Activated naive CD8-positive, alpha-beta T cell (primary cell): ENCODE data around the gene PDZD4.

Experiments
- H3K27ac Mint-ChIP-seq: one replicate; pipeline ENCODE4 v1.8.0; 2021; ENCODE audit warnings: mixed read lengths
- H3K27me3 Mint-ChIP-seq: one replicate; pipeline ENCODE4 v1.8.0; 2021; ENCODE audit warnings: mixed read lengths
- H3K36me3 Mint-ChIP-seq: one replicate; pipeline ENCODE4 v1.8.0; 2021; ENCODE audit warnings: mixed read lengths
- H3K4me1 Mint-ChIP-seq: one replicate; pipeline ENCODE4 v1.8.0; 2021; ENCODE audit warnings: low read depth, mixed read lengths
- H3K4me3 Mint-ChIP-seq: one replicate; pipeline ENCODE4 v1.8.0; 2021; ENCODE audit warnings: mild to moderate bottlenecking, mixed read lengths
- H3K9me3 Mint-ChIP-seq: one replicate; pipeline ENCODE4 v1.8.0; 2021; ENCODE audit warnings: low read depth, mixed read lengths

PDZD4 gene

DNA sequence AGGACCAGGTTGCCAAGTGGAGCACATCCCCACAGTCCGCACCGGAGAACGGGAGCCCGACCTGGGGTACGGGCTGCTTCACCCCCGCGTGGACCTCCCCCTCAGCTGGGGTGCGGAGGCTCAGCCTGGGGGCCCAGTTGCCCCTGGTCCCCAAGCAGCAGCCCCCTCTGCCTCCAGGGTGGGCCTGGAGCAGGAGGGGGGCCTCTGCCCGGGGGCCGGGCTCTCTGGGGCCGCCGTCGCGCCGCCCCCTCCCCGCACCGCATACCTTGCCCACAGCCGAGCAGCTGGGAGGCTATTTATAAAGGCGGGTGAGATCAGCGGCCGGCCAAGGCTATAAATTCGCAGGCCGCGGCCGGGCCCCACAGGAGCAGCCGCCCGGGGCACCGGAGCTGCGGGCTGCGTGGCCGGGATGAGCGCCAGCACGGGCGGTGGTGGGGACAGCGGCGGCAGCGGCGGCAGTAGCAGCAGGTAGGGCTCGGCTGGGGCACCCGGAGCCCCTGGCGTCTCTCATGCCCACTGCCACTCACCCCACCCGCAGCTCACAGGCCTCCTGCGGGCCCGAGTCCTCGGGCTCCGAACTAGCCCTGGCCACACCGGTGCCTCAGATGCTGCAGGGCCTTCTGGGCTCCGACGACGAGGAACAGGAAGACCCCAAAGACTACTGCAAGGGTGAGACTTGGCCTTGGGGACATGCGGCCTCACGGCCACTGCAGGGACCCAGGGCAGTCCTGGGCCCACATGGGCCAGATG is 49.5 kb downstream of the PDZD4 start, which contains the start of gene SRPK3:
SRPK3 (plus strand) TSS at position 364 of the 750 bp plus-strand sequence; CDS start at position 410, 46 bp downstream.
- Mint-ChIP-seq H3K9me3 (no peaks in the 10 kb centered on the region), H3K27ac (no peak within 1 kb of the TSS), H3K27me3 (no peaks in the 10 kb centered on the region), H3K4me3 (no peak within 1 kb of the TSS), H3K4me1 (peaks cover 3% of the 10 kb centered on the region), H3K36me3 (no peaks in the 10 kb centered on the region)

DNA sequence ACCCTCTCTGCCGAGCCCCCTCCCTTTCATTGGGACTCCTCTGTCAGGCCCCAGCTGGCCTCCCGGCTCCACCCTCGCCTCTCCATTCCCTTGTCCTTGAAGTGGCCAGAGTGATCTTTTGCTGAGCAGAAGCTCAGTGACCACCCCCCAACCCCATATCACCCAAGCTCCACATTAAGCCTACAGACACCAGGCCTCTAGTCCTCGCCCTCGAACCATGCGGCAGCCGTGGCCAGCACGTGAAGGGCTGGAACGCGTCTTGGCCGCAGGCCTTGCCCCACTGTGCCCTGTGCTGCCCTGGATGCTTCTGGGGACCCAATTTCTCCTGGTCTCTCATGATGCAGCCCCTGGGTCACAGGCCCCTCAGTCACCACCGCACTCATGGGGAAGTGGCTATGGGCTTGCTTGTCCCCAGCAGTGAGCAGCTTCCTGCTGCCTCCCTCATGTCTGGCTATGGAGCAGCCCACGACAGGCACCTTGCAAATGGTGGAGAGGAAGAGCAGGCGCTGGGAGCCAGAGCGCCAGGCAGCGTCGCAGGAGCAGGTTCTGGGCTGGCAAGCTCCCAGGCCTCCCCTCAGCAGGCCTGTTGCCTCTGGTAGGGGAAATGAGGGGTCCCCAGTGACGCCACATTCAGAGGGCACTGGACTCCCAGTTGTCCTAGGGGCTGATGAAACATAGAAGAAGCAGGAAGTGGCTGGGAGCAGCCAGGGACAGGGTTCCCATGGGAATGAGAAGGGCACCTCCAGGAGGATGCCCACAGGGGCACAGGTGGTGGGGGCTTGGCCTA is 50.3 kb downstream of the PDZD4 start:
- Mint-ChIP-seq H3K36me3 (no peaks in the 10 kb centered on the region), H3K27ac (no peak overlapping the region), H3K9me3 (no peaks in the 10 kb centered on the region), H3K27me3 (no peaks in the 10 kb centered on the region), H3K4me1 (peaks cover 3% of the 10 kb centered on the region), H3K4me3 (no peak overlapping the region)

DNA sequence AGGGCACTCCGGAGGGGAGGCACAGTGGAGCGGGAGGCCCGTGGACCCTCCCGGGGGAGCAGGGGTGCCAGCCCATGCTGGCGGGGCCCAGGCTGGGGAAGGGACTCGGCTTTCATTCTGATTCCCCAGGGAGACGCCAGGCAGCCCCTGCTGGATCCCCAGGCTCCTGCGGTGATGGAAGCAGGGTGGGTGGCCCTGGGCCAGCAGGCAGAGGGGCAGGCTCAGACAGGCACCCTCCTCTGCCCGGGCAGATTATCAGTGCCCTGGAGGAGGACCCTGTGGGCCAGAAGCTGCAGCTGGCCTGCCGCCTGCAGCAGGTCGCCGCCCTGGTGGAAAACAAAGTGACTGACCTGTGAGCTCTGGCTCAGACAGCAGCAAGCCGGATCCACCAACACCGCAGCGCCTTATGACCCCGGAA is 51.7 kb downstream of the PDZD4 start:
- H3K4me3 Mint-ChIP-seq: no peak overlapping the region
- H3K36me3 Mint-ChIP-seq: no peaks in the 10 kb centered on the region
- H3K9me3 Mint-ChIP-seq: no peaks in the 10 kb centered on the region
- no peak overlapping the region for H3K27ac Mint-ChIP-seq
- H3K27me3 Mint-ChIP-seq: no peaks in the 10 kb centered on the region
- peaks cover 3% of the 10 kb centered on the region for H3K4me1 Mint-ChIP-seq

DNA sequence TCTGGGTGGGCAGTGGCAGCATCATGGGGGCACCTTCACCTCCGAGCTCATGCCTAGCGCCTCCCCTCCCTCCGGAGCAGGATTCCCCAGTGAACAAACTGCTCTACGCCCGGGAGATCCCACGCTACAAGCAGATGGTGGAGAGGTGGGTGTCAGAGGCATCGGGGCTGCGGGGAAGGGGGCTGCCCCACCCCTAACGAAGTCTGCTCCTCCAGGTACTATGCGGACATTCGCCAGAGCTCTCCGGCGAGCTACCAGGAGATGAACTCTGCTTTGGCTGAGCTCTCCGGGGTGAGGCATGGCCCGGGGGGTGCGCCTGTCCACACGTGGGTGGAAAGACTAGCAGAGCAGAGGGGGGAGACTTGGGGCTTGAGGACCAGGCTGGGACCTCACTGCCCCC is 52.2 kb downstream of the PDZD4 start:
- H3K27ac Mint-ChIP-seq: no peak overlapping the region
- no peak overlapping the region for H3K4me3 Mint-ChIP-seq
- peaks cover 3% of the 10 kb centered on the region for H3K4me1 Mint-ChIP-seq
- H3K9me3 Mint-ChIP-seq: no peaks in the 10 kb centered on the region
- H3K36me3 Mint-ChIP-seq: no peaks in the 10 kb centered on the region
- no peaks in the 10 kb centered on the region for H3K27me3 Mint-ChIP-seq

DNA sequence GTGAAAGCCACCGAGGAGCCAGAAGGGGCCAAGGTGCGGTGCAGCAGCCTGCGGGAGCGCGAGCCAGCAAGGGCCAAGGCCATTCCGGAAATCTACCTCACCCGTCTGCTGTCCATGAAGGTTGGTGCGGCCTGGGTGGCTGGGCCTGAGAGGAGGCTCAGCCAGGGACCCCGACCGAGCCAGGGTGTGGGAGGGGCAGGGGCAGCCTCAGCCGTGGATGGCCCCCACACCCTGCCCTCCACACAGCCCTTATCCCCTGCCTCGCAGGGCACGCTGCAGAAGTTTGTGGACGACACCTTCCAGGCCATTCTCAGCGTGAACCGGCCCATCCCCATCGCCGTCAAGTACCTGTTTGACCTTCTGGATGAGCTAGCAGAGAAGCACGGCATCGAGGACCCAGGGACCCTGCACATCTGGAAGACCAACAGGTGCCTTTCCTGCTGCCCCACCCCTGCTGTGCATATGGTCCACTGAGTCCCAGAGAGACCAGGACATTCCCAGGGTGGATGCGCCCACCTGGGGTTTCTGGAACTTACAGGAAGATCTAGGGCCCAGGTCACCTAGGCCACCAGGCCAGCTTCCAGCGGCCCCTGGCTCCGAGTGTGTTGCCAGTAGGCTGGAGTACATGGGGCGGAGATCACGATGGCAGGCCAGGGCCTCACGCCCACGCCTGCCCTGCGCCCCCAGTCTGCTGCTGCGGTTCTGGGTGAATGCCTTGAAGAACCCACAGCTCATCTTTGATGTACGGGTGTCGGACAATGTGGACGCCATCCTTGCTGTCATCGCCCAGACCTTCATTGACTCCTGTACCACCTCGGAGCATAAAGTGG is 52.9 kb downstream of the PDZD4 start:
- Mint-ChIP-seq H3K4me3 (no peak overlapping the region), H3K9me3 (no peaks in the 10 kb centered on the region), H3K4me1 (peaks cover 3% of the 10 kb centered on the region), H3K27ac (no peak overlapping the region), H3K36me3 (no peaks in the 10 kb centered on the region), H3K27me3 (no peaks in the 10 kb centered on the region)

DNA sequence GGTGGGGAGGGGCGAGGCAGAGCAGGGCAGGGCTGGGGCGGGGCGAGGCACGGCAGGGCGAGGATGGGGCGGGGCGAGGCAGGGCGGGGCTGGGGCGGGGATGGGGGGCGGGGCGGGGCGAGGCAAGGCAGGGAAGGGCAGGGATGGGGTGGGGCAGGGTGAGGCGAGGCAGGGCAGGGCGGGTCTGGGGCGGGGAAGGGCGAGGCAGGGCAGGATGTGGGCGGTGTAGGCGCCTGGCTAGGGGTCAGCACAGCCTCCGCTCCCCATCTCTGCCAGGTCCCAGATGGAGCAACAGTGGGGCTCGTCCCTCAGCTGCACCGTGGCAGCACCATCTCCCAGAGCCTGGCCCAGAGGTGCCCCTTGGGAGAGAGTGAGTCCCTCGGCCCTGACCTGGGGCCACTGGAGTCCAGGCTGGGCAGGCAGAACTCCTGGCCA is 53.7 kb downstream of the PDZD4 start:
- H3K4me3 Mint-ChIP-seq: no peak overlapping the region
- no peaks in the 10 kb centered on the region for H3K9me3 Mint-ChIP-seq
- H3K36me3 Mint-ChIP-seq: no peaks in the 10 kb centered on the region
- peaks cover 3% of the 10 kb centered on the region for H3K4me1 Mint-ChIP-seq
- no peaks in the 10 kb centered on the region for H3K27me3 Mint-ChIP-seq
- H3K27ac Mint-ChIP-seq: no peak overlapping the region

DNA sequence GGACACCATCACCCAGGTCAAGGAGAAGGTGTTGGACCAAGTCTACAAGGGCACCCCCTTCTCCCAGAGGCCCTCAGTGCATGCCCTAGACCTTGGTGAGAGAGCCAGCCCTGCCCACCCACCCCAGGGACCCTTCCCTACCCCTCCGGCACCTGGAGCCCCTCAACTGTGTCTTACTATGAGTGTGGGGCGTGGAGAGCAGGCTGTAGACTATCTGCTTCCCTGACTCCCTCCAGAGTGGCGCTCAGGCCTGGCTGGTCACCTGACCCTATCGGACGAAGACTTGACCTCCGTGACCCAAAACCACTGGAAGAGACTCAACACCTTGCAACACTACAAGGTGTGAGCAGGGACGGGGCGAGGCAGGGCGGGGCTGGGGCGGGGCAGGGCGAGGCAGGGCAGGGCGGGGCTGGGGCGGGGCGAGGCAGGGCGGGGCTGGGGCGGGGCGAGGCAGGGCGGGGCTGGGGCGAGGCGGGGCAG is 54.2 kb downstream of the PDZD4 start:
- no peaks in the 10 kb centered on the region for H3K27me3 Mint-ChIP-seq
- H3K27ac Mint-ChIP-seq: no peak overlapping the region
- H3K4me1 Mint-ChIP-seq: peaks cover 3% of the 10 kb centered on the region
- no peaks in the 10 kb centered on the region for H3K9me3 Mint-ChIP-seq
- no peak overlapping the region for H3K4me3 Mint-ChIP-seq
- H3K36me3 Mint-ChIP-seq: no peaks in the 10 kb centered on the region

DNA sequence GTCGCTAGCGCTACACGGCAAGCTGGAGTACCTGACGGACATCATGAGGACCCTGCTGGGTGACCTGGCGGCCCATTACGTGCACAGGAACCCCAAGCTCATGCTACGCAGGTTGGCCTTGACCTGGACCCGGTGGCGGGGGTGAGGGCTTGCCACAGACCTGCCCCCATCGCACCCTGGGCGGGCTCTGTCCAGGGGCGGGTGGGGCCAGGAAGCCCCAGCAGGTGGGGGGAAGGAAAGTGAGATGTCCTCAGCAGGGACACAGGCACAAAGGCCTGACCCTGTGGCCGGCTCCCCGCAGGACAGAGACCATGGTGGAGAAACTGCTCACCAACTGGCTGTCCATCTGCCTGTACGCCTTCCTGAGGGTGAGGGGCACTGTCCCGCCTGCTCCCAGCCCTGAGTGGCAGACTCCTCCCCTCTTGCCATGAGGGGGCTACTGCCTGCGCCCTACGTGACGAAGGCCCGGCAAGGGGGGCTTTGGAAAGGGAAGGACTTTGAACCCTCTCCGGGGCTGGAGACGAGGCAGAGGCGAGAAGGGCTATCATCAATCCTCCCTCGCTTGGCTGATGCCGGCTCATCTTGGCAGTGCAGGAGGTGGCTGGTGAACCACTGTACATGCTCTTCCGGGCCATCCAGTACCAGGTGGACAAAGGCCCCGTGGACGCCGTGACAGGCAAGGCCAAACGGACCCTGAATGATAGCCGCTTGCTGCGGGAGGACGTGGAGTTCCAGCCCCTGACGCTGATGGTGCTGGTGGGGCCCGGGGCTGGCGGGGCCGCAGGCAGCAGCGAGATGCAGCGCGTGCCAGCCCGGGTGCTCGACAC is 54.8 kb downstream of the PDZD4 start:
- no peak overlapping the region for H3K4me3 Mint-ChIP-seq
- no peak overlapping the region for H3K27ac Mint-ChIP-seq
- peaks cover 3% of the 10 kb centered on the region for H3K4me1 Mint-ChIP-seq
- H3K36me3 Mint-ChIP-seq: no peaks in the 10 kb centered on the region
- H3K9me3 Mint-ChIP-seq: no peaks in the 10 kb centered on the region
- H3K27me3 Mint-ChIP-seq: no peaks in the 10 kb centered on the region

DNA sequence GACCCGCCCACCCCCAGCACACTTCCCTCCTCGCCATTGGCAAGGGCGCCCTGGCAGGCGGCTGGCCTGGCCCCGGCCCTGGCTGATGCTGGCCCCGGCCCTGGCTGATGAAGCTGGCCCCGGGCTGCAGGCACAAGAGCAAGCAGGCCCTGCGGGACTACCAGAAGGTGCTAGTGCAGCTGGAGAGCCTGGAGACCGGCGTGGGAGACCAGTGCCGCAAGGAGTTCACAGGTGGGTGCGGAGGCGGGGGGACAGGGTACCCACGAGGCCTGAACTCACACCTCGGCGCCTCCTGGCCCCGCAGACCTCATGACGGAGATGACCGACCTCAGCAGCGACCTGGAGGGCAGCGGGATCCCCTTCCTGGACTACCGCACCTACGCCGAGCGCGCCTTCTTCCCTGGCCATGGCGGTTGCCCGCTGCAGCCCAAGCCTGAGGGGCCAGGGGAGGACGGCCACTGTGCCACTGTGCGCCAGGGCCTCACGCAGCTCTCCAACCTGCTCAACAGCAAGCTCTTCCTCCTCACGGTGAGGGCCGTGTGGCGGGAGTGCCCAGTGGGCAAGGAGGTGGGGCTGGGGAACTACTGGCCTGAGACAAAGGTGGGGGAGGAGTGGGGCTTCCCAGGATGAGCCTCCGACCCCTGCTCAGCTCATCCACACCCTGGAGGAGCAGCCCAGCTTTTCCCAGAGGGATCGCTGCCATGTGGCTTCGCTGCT is 55.6 kb downstream of the PDZD4 start:
- Mint-ChIP-seq H3K9me3 (no peaks in the 10 kb centered on the region), H3K4me3 (no peak overlapping the region), H3K27me3 (no peaks in the 10 kb centered on the region), H3K36me3 (no peaks in the 10 kb centered on the region), H3K27ac (no peak overlapping the region), H3K4me1 (no peaks in the 10 kb centered on the region)

DNA sequence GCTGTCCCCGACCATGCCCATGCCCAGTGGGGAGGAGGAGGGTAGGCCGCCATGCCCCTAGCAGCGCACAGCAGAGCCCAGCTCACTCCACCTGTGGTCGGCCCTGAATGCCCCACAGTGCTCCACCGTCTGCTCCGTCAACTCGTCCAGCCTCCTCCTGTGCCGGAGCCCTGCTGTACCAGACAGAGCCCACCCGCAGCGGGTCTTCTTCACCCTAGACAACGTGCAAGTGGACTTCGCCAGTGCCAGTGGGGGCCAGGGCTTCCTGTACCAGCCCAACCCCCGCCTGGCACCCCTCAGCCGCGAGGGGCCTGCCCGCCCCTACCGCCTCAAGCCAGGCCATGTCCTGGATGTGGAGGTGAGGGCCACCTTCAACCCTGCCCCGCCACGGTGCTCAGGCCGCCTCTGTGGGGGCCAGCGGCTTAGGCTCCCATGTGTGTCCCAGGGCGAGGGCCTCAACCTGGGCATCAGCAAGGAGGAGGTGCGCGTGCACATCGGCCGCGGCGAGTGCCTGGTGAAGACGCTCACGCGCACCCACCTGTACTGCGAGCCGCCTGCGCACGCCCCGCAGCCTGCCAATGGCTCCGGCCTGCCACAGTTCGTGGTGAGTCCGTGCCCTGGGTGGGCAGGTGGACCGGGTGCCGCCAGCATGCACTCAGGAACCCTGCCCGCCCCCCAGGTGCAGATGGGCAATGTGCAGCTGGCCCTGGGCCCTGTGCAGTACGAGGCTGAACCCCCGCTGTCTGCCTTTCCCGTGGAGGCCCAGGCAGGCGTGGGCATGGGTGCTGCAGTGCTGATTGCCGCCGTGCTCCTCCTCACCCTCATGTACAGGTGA is 56.4 kb downstream of the PDZD4 start:
- no peaks in the 10 kb centered on the region for H3K27me3 Mint-ChIP-seq
- no peak overlapping the region for H3K27ac Mint-ChIP-seq
- no peak overlapping the region for H3K4me3 Mint-ChIP-seq
- H3K36me3 Mint-ChIP-seq: no peaks in the 10 kb centered on the region
- H3K9me3 Mint-ChIP-seq: no peaks in the 10 kb centered on the region
- no peaks in the 10 kb centered on the region for H3K4me1 Mint-ChIP-seq

DNA sequence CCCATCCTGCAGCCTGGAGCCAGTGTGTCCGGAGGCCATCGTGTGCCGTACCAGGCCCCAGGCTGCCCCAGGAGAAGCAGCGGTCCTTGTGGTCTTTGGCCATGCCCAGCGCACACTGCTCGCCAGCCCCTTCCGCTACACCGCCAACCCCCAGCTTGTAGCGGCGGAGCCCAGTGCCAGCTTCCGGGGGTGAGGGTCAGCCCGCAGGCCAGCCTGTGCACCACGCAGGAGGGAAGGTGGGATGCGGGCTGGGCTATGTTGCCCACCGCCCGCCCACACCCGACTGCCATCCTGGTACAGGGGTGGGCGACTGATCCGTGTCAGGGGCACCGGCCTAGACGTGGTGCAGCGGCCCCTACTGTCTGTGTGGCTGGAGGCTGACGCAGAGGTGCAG is 57.1 kb downstream of the PDZD4 start:
- Mint-ChIP-seq H3K27me3 (no peaks in the 10 kb centered on the region), H3K27ac (no peak overlapping the region), H3K9me3 (no peaks in the 10 kb centered on the region)

DNA sequence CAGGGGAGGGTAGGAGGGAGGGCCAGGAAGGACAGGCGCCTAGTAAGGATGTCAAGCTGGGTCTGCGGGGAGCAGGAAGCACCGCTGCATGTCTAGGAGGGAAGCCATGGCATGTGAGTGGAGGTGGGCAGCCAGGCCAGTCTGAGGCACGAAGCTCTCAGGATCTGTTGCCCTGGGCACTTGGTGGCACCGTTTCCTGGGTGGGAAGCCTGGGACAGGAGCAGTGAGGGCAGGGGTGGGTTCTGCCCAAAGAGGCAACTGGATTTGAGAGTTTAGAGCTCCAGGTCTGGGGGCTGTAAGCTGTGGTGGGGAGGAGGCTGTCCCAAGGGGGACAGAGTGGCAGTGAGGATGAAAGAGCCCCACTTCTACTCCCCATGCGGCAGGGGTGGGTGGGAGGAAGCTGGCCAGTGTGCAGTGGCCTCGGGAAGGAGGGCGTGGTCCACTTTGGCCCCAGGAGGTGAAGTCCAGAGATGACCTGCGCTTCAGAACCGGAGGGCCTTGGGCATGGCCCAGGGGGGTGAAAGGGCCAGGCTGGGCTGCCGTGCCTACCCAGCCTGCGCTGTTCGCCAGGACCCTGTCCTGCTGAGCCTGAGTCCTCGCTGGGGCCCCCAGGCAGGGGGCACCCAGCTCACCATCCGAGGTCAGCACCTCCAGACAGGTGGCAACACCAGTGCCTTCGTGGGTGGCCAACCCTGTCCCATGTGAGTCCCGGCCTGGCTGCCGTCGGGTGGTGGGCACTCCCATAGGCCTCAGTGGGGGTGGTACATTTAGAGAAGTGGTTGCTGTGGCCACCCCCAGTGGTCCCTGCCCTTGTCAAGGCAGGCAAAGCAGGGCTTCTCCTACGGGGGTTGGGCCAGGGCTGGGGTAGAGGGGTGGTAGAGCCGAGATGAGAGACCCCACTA is 57.8 kb downstream of the PDZD4 start:
- Mint-ChIP-seq H3K4me1 (peaks cover 4% of the 10 kb centered on the region), H3K27ac (no peak overlapping the region), H3K4me3 (no peak overlapping the region), H3K36me3 (no peaks in the 10 kb centered on the region), H3K27me3 (no peaks in the 10 kb centered on the region), H3K9me3 (no peaks in the 10 kb centered on the region)

More for the DNA sequence above, 57.1 kb downstream of the PDZD4 start:
- Mint-ChIP-seq H3K4me1 (peaks cover under 1% of the 10 kb centered on the region), H3K36me3 (no peaks in the 10 kb centered on the region), H3K4me3 (no peak overlapping the region)
